NCI-H526 treated with DMSO at 0.1 percent for 48 hours (cell line): Measurements from ENCODE around the gene HES4.
A peak's percentile ranks its signal among the peaks of the same experiment; 100 is the strongest.
"Not testable (repeated sequence)": the region's sequence is repeated elsewhere in the genome, so short reads cannot be mapped to it uniquely, and the experiment has no call there.

ENCODE experiments used
- DNase-seq: peaks from one replicate; lab custom pipeline; 2025; lab: John Stamatoyannopoulos, UW

Gene HES4

DNA sequence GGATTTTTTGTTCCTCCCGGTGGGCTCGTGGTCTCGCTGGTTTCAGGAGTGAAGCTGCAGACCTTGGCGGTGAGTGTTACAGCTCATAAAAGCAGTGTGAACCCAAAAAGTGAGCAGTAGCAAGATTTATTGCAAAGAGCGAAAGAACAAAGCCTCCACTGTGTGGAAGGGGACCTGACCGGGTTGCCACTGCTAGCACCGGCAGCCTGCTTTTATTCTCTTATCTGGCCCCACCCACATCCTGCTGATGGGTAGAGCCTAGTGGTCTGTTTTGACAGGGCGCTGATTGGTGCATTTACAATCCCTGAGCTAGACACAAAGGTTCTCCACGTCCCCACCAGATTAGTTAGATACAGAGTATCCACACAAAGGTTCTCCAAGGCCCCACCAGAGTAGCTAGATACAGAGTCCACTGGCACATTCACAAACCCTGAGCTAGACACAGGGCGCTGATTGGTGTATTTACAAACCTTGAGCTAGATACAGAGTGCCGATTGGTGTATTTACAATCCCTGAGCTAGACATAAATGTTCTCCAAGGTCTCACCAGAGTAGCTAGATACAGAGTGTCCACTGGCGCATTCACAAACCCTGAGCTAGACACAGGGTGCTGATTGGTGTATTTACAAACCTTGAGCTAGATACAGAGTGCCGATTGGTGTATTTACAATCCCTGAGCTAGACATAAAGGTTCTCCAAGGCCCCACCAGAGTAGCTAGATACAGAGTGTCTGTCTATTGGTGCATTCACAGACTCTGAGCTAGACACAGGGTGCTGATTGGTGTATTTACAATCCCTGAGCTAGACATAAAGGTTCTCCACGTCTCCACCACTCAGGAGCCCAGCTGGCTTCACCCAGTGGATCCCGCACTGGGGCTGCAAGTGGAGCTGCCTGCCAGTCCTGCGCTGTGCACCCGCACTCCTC lies 17.8 kb upstream of the HES4 start:
- not testable (repeated sequence) for DNase-seq

DNA sequence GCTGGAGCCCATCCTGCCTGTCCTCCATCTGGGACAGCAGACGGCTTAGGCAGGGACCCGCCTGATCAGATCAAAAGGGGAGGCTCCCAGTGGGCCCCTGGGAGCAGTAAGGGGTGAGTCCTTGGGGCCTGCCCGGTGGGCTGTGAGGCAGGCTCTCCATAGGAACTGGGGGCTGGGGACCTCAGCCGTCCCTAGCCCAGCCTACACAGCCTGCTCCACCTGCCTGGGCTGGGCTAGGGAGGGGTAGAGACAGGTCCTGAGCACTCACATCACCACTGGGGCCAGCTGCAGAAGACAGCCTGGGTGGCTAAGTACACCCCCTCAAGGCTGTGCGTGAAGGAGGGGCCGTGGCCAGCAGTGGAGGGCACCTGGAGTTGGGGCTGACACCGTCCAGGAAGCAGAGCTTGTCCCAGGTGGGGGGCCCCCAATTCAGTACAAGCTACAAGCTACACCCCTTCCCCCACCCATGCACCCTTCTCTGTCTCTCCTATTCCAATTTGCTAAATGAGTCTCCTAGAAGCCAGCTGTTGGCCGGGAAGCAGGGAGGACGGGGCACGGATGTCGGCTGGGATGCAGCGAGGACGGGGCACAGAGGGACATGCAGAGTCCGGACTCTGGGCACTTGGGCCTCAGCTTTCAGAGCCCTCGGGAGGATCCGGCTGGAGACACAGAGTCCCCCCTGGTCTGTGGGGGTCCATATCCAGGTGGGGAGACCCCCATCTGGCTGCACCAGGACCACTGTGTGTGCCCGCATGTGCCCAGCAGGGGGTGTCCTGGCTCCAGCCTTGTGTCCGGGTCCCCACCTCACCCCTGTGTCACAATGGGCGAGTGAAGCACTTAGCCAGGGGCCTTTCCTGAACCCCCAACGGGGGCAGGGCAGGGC lies 15.1 kb upstream of the HES4 start:
- DNase-seq = no peak

DNA sequence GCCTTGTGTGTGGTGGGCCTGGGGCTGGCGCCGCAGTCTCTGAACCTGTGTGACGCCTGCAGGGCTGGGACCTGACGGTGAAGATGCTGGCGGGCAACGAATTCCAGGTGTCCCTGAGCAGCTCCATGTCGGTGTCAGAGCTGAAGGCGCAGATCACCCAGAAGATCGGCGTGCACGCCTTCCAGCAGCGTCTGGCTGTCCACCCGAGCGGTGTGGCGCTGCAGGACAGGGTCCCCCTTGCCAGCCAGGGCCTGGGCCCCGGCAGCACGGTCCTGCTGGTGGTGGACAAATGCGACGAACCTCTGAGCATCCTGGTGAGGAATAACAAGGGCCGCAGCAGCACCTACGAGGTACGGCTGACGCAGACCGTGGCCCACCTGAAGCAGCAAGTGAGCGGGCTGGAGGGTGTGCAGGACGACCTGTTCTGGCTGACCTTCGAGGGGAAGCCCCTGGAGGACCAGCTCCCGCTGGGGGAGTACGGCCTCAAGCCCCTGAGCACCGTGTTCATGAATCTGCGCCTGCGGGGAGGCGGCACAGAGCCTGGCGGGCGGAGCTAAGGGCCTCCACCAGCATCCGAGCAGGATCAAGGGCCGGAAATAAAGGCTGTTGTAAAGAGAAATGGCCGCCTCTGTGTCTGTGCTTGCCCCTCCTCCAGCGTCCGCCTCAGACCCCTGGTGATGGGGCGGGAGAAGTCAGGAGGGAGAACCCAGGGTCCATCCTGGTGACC lies 14.2 kb upstream of the HES4 start:
- DNase-seq = peak; percentile 38

DNA sequence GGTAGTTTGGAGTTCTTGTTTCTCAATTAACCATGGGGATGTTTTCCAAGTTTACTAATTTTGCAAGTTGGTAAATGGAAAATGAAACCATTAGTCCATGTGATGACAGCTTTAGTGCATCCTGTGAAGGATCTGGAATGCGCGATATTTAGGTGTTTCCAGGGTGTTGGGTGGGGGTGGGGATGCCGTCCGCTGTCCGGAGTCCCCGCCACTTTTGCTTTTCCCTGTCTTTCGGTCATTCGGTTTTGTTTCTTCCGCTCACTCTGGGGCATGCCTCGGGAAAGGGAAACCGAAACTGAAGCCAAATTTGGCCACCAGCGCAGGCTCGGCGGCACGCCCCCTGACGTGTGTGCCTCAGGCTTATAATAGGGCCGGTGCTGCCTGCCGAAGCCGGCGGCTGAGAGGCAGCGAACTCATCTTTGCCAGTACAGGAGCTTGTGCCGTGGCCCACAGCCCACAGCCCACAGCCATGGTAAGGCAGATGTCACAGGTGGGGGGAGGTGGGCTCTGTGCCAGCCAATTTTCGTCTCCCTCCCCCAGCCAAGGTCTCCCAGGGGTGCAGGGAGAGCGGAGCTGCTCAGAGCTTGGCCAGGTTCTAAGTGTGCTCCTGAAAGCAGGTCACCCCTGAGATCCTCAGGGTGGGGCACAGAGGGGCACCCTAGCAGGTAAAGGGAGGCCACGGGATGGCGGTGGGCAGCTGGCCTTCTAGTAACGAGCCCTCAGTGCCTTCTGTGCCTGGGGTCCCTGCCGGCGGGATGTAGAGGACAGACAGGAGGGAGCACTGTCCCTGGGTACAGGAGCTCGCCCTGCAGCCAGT lies 13.4 kb upstream of the HES4 start, which contains the start of gene ISG15:
TSS of gene ISG15 (plus strand) at position 393 of the 817 bp plus-strand sequence. CDS start at position 470, 77 bp downstream.
- DNase-seq = peak; percentile 56

DNA sequence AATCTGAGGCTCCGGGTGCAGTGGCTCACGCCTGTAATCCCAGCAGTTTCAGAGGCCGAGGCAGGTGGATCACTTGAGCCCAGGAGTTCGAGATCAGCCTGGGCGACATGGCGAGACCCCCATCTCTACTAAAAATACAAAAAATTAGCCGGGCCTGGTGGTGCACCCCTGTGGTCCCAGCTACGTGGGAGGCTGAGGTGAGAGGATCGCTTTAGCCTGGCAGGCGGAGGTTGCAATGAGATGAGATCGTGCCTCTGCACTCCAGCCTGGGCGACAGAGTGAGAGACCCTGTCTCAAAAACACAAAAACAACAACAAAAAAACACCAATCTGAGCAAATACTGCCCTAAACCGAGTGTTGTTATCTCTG lies 12.8 kb upstream of the HES4 start:
- DNase-seq = not testable (repeated sequence)

DNA sequence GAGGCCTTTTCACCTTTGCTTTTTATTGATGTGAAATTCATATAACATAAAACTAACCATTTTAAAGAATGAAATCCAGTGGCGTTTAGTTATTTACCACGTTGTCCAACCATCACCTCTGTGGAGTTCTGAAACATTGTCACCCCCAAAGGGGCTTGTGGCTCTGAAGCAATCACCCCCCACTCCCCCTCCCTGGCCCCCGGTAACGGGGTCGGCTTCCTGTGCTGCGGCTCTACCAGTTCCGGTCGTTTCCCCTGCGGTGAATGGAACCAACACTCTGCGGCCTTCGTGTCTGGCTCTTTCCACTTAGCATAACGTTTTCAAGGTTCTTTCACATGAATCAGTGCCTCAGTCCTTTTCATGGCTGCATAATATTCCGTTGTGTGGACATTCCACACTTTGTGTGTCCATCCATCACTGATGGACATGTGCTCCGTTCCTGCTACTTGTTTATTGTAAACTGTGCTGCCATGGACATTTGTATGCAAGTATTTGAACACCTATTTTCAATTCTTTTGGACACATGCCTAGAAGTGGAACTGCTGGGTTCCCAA lies 11.6 kb upstream of the HES4 start:
- no peak for DNase-seq

DNA sequence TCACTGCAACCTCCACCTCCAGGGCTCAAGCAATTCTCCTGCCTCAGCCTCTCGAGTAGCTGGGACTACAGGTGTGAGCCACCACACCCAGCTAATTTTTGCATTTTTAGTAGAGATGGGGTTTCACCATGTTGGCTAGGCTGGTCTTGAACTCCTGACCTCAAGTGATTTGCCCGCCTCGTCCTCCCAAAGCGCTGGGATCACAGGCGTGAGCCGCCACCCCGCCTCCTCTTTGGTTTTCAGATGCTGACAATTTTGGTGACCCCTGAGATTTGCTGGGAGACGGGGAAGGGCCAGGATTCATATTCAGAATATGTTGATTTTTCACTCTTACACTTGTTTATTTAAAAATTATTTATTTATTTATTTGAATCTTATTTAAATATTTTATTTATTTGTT lies 10.2 kb upstream of the HES4 start:
- DNase-seq = not testable (repeated sequence)

DNA sequence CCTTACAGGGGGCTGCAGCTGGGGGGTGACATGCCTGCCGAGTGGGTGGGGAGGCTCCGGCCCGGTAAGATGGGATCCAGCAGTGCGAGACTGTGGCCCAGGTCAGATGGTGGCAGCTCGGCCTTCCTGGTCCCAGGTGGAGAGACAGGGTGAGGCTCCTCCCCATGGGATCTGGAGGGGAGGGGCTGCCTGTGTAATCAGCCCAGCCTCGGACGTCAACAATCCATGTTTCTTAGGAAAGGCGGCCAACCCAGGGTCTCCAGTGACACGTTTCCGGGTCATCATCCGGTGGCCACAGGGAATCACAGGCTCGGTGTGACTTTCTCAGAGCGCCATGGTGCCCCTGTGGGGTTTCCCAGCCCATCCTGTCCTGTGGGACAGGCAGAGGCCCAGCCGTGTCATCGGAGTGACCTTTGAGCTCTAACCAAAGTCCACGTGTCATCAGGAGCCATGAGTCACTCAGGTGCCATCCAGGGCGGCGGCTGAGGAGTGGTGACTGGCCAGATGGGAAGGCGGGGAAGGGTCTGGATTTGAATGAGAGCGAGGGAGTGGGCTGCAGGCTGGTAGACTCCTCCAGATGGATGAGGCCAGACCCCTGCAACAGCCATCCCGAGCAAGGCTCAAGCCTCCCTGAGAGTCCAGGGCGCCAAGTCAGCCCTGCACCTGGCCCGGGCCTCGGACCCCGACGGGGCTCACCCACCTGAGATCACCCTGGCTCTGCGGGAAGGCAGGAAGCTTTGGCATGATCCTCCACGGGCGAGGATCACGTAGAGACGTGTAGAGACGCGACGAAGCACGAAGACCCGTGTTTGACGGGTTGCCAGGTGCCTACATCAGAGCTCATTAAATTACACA lies 6.6 kb upstream of the HES4 start:
- DNase-seq = no peak

DNA sequence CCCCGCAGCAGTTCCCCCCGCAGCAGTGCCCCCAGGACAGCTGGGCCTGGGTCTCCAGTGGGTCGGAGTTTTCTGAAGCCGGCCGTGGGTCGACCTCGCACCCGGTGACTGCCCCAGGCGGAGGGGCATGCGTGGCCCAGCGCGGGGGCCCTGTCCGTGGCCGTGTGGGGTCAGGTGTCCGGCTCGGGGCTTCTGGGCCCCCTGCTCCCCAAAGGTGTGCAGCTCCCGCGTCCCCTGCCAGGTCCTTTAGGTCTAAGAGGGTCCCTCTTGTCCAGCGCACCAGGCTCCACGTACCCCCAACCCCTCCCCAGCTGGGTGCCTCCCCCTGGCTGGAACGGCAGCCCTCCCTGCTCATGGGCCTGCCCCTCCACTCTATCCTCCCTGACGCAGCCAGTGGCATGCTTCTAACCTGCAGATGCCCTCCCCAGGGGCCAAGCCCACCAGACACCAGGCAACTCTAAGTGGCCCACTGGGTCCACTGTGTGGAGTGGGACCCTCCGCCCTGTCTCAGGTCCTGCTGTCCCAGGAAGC lies 5.9 kb upstream of the HES4 start:
- DNase-seq = no peak

DNA sequence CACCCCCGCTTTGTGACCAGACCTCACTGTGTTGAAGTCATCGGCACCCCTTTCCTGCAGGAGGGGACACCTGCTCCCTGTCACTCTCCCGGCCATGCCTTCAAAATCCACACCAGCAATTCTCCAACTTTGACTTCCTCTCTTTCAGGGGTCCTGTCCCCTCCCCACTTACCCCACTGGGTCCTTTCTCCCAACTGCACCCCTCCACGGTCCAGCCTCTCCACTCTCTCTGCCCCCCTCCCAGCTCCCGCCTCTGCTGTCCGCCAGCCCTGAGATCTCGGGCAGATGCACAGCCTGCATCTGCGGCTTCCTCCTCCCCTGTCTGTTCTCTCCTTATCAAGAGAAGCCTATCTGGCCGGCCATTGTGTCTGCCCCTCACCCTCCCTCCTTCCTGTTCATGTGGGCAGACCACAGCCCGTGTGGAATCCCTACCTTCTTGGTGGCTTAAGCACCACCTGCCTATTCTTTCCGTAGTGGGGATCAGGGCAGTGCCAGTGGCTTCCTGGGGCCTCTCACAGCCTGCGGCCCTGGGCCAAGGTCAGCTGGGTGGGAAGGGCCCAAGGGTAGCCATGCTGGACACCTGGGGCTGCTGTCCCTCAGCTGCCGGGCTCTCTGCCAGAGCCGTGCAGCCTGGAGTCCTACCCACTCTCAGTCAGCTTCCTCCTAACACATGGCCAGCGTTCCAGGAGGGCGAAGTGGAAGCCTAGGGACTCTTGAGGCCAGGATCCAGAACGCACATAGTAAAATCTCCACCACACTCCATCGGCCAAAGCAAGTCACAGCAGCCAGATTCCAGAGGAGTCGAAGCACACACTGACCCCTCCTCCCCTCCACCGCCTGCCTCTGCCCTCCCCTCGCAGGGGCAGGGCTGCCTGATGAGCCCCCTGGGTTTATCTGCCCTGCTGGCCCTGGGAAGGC lies 5.1 kb upstream of the HES4 start:
- DNase-seq = no peak

DNA sequence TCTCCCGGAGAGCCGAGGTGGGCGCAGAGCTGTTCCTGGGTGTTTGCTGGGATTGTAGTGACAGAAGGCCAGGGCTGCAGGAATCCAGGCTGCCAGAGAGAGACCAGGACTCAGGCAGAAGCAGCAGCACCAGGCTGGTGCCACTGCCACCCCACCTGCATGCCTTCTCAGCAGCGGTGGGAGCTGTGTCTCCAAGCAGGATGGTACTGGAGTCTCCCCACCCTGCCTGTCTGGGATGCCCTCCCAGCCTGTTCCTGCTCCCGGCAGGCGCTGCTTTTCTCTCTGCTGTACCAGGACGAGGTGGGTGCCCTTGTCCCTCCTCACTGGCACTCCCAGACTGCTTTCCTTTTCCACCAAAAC lies 4.5 kb upstream of the HES4 start:
- DNase-seq = no peak

DNA sequence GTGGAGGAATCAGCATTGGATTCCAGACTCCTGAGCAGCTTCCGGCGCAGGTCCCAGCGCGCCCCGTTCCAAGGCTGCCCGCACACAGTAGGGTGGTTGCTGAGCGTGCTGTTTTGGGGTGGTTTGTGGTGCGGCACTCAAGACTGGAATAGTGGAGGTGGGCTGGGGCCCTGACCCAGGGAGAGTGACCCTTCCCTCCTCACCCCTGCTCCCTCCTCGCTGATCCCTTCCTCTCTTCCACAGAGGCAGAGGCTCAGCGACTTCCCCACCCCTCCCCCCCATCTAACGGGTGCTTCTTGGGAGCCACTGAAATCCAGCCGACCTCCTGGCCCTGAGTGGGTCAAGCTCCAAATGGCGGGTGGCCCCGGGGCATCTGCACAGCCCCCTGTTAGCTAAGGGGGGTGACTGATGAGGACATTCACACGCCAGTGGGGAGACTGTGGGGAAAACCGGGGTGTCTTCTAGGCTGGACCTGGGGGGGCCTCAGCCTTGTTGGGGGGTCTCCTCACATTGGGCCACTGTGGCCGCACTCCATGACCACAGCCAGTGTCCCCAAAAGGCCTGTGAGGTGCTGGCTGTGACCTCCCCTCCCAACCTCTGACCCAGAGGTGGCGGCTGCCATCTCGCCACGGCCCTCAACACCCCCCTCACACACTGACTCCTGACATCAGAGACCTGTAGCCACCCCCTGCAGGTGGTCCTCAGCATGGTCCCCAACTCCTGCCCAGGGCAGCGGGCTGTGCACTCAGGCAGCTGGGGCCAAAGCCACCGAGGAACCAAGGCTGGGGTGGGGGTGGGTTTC lies 3.9 kb upstream of the HES4 start:
- DNase-seq = no peak

DNA sequence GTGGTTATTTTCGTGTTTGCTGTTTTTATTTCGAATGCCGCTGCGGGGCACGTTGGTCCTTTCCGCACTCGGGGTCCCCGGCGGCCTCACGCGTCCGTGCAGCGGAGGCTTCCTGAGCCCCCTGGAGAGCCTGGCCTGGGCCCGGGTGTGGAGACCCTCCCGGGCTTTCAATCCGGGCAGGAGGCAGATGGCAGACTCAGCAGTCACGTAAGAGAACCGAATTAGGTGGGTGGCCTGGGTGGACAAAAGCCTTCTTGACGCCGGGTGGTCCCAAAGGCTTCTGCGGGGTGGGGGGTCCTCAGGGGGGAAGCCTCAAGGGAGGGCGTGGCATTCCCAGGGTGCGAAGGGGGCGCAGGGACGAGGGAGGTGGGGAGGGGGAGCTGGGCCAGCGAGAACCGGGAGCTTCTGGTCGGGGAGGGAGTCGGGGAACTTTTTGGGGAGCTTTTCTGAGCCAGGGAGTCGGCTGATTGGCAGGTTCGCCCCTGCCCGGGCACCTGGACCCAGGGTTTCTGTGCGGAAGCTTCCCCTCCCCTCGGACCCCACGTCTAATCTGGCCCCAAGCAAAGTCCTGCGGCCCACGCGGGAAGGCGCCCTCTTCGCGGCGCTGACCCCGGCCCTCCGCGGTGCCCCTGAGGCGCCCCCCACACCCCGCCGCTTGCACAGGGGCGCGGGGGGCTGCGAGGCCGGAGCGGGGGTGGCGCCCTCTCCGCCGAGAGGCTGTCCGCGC lies 1.3 kb upstream of the HES4 start:
- DNase-seq = no peak

DNA sequence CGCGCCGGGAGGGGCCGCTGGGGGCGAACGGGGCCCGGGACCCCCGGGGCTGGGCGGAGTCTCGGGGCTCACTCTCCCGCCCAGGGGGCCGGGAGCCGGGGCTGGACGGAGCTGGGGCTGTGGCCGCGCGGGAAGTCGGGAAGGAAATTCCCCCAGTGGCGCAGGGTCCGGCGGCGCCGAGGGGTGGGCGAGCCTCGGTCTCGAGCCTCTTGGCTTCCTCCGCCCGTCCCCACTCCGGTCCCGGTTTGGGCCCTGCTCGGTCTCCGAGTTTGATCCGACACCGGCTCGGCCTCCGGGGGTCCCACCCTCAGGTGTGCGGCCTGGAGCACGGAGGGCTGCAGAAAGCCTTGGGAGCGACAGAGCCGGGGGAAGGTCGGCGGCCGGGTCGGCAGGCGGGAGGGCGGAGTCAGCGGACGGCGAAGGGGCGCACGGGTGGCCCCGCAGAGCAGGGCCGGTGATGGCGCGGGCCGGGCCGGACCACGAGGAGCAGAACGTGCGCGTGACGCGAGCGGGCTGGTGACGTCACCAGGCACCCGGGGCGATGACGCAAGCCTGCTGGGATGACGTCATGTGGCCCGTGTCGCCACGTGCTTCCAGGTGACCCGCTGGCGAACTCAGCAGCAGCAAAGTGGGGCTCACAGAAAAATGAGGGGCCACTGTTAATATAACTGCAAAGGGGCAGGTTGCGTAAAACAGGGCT lies 610 bp upstream of the HES4 start:
- DNase-seq = peak; percentile 61

DNA sequence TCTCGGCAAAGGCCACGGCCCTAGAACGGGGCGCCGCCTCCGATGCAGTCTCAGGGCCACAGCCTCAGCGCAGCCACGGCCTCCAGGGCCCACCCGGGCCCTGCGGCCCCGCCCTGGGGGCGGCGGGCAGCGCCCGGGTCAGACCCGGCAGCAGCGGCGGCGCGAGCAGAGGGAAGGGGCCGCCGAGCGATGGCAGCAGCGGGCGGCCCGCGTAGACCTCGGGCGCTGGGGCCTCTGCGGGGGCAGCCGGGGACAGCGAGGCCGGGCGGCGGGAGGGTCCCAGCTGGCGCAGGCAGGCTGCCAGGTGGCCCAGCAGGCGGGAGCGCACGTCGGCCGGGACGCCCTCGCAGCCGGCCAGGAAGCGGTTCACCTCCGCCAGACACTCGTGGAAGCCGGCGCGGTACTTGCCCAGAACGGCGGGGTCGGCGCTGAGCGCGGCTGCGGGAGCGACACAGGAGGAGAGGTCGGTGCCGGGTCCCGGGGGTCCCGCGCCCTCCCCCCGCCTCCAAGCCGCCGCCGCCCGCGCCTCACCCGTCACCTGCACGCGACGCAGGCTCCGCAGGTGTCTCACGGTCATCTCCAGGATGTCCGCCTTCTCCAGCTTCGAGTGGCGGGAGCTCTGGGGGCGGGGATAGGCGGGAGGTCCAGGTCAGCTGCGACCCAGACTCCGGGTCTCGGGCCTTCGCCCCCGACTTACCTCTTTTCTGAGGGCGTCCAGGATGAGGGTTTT lies 737 bp downstream of the HES4 start:
- DNase-seq = no peak

DNA sequence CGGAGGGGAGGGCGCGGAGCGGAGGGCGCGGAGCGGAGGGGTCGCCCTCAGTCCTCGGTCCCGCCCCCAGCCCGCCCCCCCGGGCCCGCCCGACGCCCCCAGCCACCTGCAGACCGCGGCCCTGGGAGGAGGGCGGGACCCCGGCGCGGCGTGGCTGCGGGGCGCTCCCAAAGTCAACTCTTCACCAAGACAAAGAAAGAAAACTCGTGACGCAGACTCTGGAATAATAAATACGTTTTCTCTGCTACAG lies 1.2 kb downstream of the HES4 start:
- DNase-seq = no peak
